Osteocyte (in vitro differentiated cells): Measurements from ENCODE around the gene LINC01488. TPM values are rescaled to one million over a fixed set of nuclear protein-coding genes. Genes with fewer than 3 reads are reported as not detected.

Source experiments
- DNase-seq: peaks from one replicate; pipeline ENCODE4 v3.0.0; 2021; ENCODE audit warnings: mixed read lengths; ENCODE audit not compliant: unreplicated experiment; ENCODE audit errors: extremely low spot score
- H3K27ac Mint-ChIP-seq: one replicate; pipeline ENCODE4 v1.8.0; 2021; ENCODE audit warnings: mild to moderate bottlenecking, mixed read lengths; ENCODE audit not compliant: unreplicated experiment
- H3K27me3 Mint-ChIP-seq: one replicate; pipeline ENCODE4 v1.8.0; 2021; ENCODE audit warnings: mixed read lengths; ENCODE audit not compliant: unreplicated experiment
- H3K36me3 Mint-ChIP-seq: one replicate; pipeline ENCODE4 v1.8.0; 2021; ENCODE audit warnings: mixed read lengths; ENCODE audit not compliant: unreplicated experiment
- H3K4me1 Mint-ChIP-seq: one replicate; pipeline ENCODE4 v1.8.0; 2021; ENCODE audit warnings: mixed read lengths; ENCODE audit not compliant: unreplicated experiment
- H3K4me3 Mint-ChIP-seq: one replicate; pipeline ENCODE4 v1.8.0; 2021; ENCODE audit warnings: mild to moderate bottlenecking, moderate library complexity, mixed read lengths; ENCODE audit not compliant: unreplicated experiment
- H3K9me3 Mint-ChIP-seq: one replicate; pipeline ENCODE4 v1.8.0; 2021; ENCODE audit warnings: mixed read lengths; ENCODE audit not compliant: unreplicated experiment
- CTCF ChIP-seq: fragments of 200-600 bp; sonication (generic); IDR thresholded peaks from 2 replicates; pipeline ENCODE4 v1.5.0; 2021; ENCODE audit warnings: antibody characterized with exemption, mild to moderate bottlenecking, moderate library complexity
- long read RNA-seq: library from polyadenylated mRNA; unstranded; transcript quantifications from one replicate; pipeline ENCODE4 v2.0.0, GENCODE V29; 2021
- total RNA-seq: library from RNA; stranded (reverse); gene quantifications from 2 replicates; pipeline ENCODE4 v1.2.1, GENCODE V29; 2021

The LINC01488 gene
- total RNA-seq, result not detected in 2 replicates
- long read RNA-seq, result 0 reads

GRCh38 chr11:69481393-69481844, at the start of gene LINC01488:
Gene LINC01488 (plus strand): TSS chr11:69481663.
- Mint-ChIP-seq H3K4me1 (peaks cover 4% of the 10 kb centered on the region), H3K4me3 (no peak within 1 kb of the TSS), H3K27me3 (no peaks in the 10 kb centered on the region), H3K36me3 (no peaks in the 10 kb centered on the region), H3K9me3 (no peaks in the 10 kb centered on the region), H3K27ac (no peak within 1 kb of the TSS)
- no peak for DNase-seq
- no peak for TF ChIP-seq CTCF

- Mint-ChIP-seq H3K4me3 (no peak overlapping the region), H3K27ac (no peak overlapping the region), H3K4me1 (peaks cover 27% of the 10 kb centered on the region), H3K9me3 (no peaks in the 10 kb centered on the region), H3K27me3 (no peaks in the 10 kb centered on the region), H3K36me3 (no peaks in the 10 kb centered on the region)
- TF ChIP-seq CTCF, result no peak
- DNase-seq, result no peak
Observed at GRCh38 chr11:69431893-69432738, 49.3 kb upstream of the LINC01488 start.

- no peaks in the 10 kb centered on the region for H3K27me3 Mint-ChIP-seq
- H3K27ac Mint-ChIP-seq, result no peak overlapping the region
- no peak for TF ChIP-seq CTCF
- peaks cover 34% of the 10 kb centered on the region for H3K4me1 Mint-ChIP-seq
- H3K9me3 Mint-ChIP-seq, result no peaks in the 10 kb centered on the region
- no peak for DNase-seq
- no peak overlapping the region for H3K4me3 Mint-ChIP-seq
- no peaks in the 10 kb centered on the region for H3K36me3 Mint-ChIP-seq
Observed at GRCh38 chr11:69433741-69434140, 47.7 kb upstream of the LINC01488 start.

- H3K36me3 Mint-ChIP-seq, result no peaks in the 10 kb centered on the region
- no peak overlapping the region for H3K27ac Mint-ChIP-seq
- no peaks in the 10 kb centered on the region for H3K9me3 Mint-ChIP-seq
- no peak for TF ChIP-seq CTCF
- DNase-seq, result no peak
- peaks cover 34% of the 10 kb centered on the region for H3K4me1 Mint-ChIP-seq
- no peak overlapping the region for H3K4me3 Mint-ChIP-seq
- H3K27me3 Mint-ChIP-seq, result no peaks in the 10 kb centered on the region
Observed at GRCh38 chr11:69434471-69434931, 47.0 kb upstream of the LINC01488 start.

- H3K27ac Mint-ChIP-seq, result no peak overlapping the region
Observed at GRCh38 chr11:69435161-69435986, 46.1 kb upstream of the LINC01488 start.

More at GRCh38 chr11:69435161-69435986, 46.1 kb upstream of the LINC01488 start:
- no peak for DNase-seq
- Mint-ChIP-seq H3K36me3 (no peaks in the 10 kb centered on the region), H3K4me3 (no peak overlapping the region), H3K27me3 (no peaks in the 10 kb centered on the region), H3K4me1 (peaks cover 34% of the 10 kb centered on the region), H3K9me3 (no peaks in the 10 kb centered on the region)
- TF ChIP-seq CTCF, result no peak
